Eye (tissue), 1 donor: ENCODE measurements around the gene NR2C1.
"Not testable (repeated sequence)": the region's sequence is repeated elsewhere in the genome, so short reads cannot be mapped to it uniquely, and the experiment has no call there.

Experiments
- DNase-seq: peaks from one replicate; pipeline ENCODE4 v3.0.0-alpha.2; 2015

Gene NR2C1

GRCh38 chr12:94997726-94998125, 75.7 kb downstream of the NR2C1 start:
- no peak for DNase-seq

GRCh38 chr12:94997061-94997460, 76.4 kb downstream of the NR2C1 start:
- no peak for DNase-seq

- no peak for DNase-seq
These were observed 79.1 kb downstream of the NR2C1 start for GRCh38 chr12:94994312-94994711.

- not testable (repeated sequence) for DNase-seq
These were observed 79.6 kb downstream of the NR2C1 start for GRCh38 chr12:94993855-94994254.

GRCh38 chr12:94990222-94990621, 83.2 kb downstream of the NR2C1 start:
- DNase-seq = no peak

GRCh38 chr12:94988471-94988870, 84.9 kb downstream of the NR2C1 start:
- DNase-seq = no peak

GRCh38 chr12:94987801-94988200, 85.6 kb downstream of the NR2C1 start:
- no peak for DNase-seq

GRCh38 chr12:94987076-94987669, 86.2 kb downstream of the NR2C1 start:
- peak; percentile 61 for DNase-seq

GRCh38 chr12:94985099-94985498, 88.3 kb downstream of the NR2C1 start:
- DNase-seq = not testable (repeated sequence)

GRCh38 chr12:94983321-94983720, 90.1 kb downstream of the NR2C1 start:
- DNase-seq = no peak

- DNase-seq = peak; percentile 35
These were observed 91.0 kb downstream of the NR2C1 start for GRCh38 chr12:94982456-94982855.

GRCh38 chr12:94980577-94980976, 92.8 kb downstream of the NR2C1 start:
- DNase-seq = peak; percentile 50

- DNase-seq = no peak
These were observed 93.5 kb downstream of the NR2C1 start for GRCh38 chr12:94979941-94980340.

- DNase-seq = no peak
These were observed 95.5 kb downstream of the NR2C1 start for GRCh38 chr12:94977766-94978468.

GRCh38 chr12:94973221-94973620, 100.2 kb downstream of the NR2C1 start:
- no peak for DNase-seq

- no peak for DNase-seq
These were observed 100.6 kb downstream of the NR2C1 start for GRCh38 chr12:94972795-94973194.

- DNase-seq = no peak
These were observed 101.5 kb downstream of the NR2C1 start for GRCh38 chr12:94971923-94972322.

GRCh38 chr12:94970560-94970959, 102.9 kb downstream of the NR2C1 start:
- DNase-seq = no peak
